ENCODE data around the gene PIGS. TPM values are rescaled to one million over a fixed set of nuclear protein-coding genes. Genes with fewer than 3 reads are reported as not detected.

PIGS gene
- total and polyA plus RNA-seq, 2 of the 4 experiments (the other 2 are of a cell fraction), result 28.7 to 78.9 TPM

DNA sequence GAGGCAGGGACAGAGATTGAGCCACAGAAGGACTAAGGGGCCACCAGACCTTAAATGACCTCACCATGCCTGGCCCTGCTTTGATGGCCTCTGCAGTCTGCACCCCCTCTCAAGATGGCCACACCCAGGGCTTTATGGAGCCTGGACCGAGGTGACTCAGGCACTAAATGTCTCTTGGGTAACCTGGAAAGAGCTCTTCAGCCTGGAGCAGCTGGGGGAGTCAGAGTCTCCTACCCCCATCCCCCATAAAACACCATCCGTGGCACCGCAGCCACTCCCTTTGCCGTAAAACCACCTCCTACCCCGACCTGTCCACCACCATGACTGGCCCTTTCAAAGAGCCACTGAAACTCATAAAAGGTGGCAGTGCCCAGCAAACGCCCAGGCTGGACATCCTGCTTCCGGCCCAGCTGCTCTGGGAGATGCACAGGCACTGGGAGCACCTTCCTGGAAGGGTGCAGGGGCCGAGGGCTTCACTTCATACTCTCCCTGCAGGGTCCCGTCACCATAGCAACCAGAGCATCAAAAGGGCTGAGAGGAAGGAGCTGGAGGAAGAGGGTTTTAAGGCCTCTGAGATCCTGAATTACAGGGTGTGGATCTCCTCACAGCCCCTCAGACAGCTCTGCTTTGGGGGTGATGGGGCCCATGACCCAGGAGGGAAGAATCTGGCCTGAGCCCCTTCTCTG is 42.9 kb downstream of the PIGS start:
- ATAC-seq (ENCODE audit: low read depth) (no peak), DNase-seq (no peak)
- no peak overlapping the region for H2AFZ ChIP-seq (replicated peaks; ENCODE audit: low read length, poor library complexity)
- no peak overlapping the region for H3K9ac ChIP-seq (ENCODE audit: low read depth, low read length)
- no peak overlapping the region for H3K27ac ChIP-seq (ENCODE audit: insufficient read depth, low read length)
- no peak overlapping the region for H3K4ac ChIP-seq (ENCODE audit: low read depth, low read length)
- no peak overlapping the region for H2AK9ac ChIP-seq (replicated peaks; ENCODE audit: low read depth, low read length, poor library complexity)
- H3K23ac ChIP-seq (ENCODE audit: low read depth, low read length), result no peak overlapping the region
- no peak overlapping the region for H3K4me2 ChIP-seq (ENCODE audit: low read depth, low read length)
- H4K20me1 ChIP-seq (ENCODE audit: insufficient read depth, low read length), result no peaks in the 10 kb centered on the region
- H3K14ac ChIP-seq (replicated peaks; ENCODE audit: low read depth, low read length), result no peak overlapping the region
- intact Hi-C loops (cut with micrococcal nuclease) (no loop called here), dilution Hi-C loops (cut with HindIII; ENCODE audit: low sequenced_read_pairs, unreplicated experiment) (no loop called here), in situ Hi-C loops (cut with MboI; ENCODE audit: low sequenced_read_pairs) (no loop called here)
- peaks cover 7% of the 10 kb centered on the region for H3K9me1 ChIP-seq (ENCODE audit: insufficient read depth, low read length)
- H2AK5ac ChIP-seq (ENCODE audit: low read depth, low read length), result no peak overlapping the region
- H4K91ac ChIP-seq (ENCODE audit: insufficient read depth, low read depth, low read length), result no peak overlapping the region
- CTCF ChIA-PET, result no interaction called here
- no peak overlapping the region for H2BK5ac ChIP-seq (ENCODE audit: low read depth, low read length, poor library complexity, severe bottlenecking)
- H3K4me1 ChIP-seq (ENCODE audit: control insufficient read depth, insufficient read depth, low read length), result peaks cover 25% of the 10 kb centered on the region
- H4K5ac ChIP-seq (ENCODE audit: low read depth, low read length), result no peak overlapping the region
- no peaks in the 10 kb centered on the region for H3K79me1 ChIP-seq (ENCODE audit: low read depth in 1 of 2, low read length in 2 of 2)
- 92% methylated on average over 4 of the region's 9 CpGs; no CpG with 5 or more reads in 1 of the 2 experiments for WGBS, 2 experiments (ENCODE audit: extremely low coverage in 2 of 2, insufficient read length in 1 of 2)
- H3K36me3 ChIP-seq (ENCODE audit: control insufficient read depth, insufficient read depth, low read length), result no peaks in the 10 kb centered on the region
- no TSS peak for BruUV-seq (replicated peaks)
- H3K27me3 ChIP-seq (ENCODE audit: control insufficient read depth, insufficient read depth, low read length), result peaks cover 13% of the 10 kb centered on the region
- H3K9me3 ChIP-seq (ENCODE audit: control insufficient read depth, insufficient read depth, low read length), result no peaks in the 10 kb centered on the region
- no peak overlapping the region for H3K56ac ChIP-seq (ENCODE audit: extremely low read depth, insufficient read depth, low read length)
- H2BK15ac ChIP-seq (ENCODE audit: low read depth, low read length), result no peak overlapping the region
- no peak overlapping the region for H2BK20ac ChIP-seq (ENCODE audit: low read depth, low read length)
- H2BK120ac ChIP-seq (ENCODE audit: low read depth, low read length), result no peak overlapping the region
- H3K4me3 ChIP-seq (ENCODE audit: insufficient read depth, low read depth, low read length), result no peak overlapping the region
- POLR2A ChIA-PET (ENCODE audit: unreplicated experiment), result no interaction called here
- TF ChIP-seq ELK1 (IDR thresholded peaks at IDR 0.05; ENCODE audit: borderline replicate concordance, low read depth, low read length) (no peak), CEBPB (IDR thresholded peaks at IDR 0.05; ENCODE audit: low read depth, low read length) (no peak), MAZ (IDR thresholded peaks at IDR 0.05; ENCODE audit: borderline replicate concordance, low read depth, low read length) (no peak), MAFK (IDR thresholded peaks at IDR 0.05; ENCODE audit: low read depth, low read length) (no peak), FOS (IDR thresholded peaks at IDR 0.05; ENCODE audit: low read depth, low read length) (no peak), RFX5 (IDR thresholded peaks at IDR 0.05; ENCODE audit: low read depth, low read length) (no peak), SMC3 (IDR thresholded peaks at IDR 0.05; ENCODE audit: low read depth, low read length) (no peak), NFE2L2 (IDR thresholded peaks at IDR 0.05; ENCODE audit: low read depth, low read length) (no peak), CHD1 (IDR thresholded peaks at IDR 0.05; ENCODE audit: low read depth, low read length) (no peak), RAD21 (IDR thresholded peaks at IDR 0.05; ENCODE audit: low read length) (no peak), MXI1 (IDR thresholded peaks at IDR 0.05; ENCODE audit: borderline replicate concordance, low read depth, low read length) (no peak), RCOR1 (IDR thresholded peaks at IDR 0.05; ENCODE audit: insufficient replicate concordance, low read length) (no peak), BHLHE40 (IDR thresholded peaks at IDR 0.05; ENCODE audit: low read depth, low read length) (no peak), POLR2A (IDR thresholded peaks at IDR 0.05; ENCODE audit: low read depth, low read length) (no peak)
- TF ChIP-seq, protein P1, sequence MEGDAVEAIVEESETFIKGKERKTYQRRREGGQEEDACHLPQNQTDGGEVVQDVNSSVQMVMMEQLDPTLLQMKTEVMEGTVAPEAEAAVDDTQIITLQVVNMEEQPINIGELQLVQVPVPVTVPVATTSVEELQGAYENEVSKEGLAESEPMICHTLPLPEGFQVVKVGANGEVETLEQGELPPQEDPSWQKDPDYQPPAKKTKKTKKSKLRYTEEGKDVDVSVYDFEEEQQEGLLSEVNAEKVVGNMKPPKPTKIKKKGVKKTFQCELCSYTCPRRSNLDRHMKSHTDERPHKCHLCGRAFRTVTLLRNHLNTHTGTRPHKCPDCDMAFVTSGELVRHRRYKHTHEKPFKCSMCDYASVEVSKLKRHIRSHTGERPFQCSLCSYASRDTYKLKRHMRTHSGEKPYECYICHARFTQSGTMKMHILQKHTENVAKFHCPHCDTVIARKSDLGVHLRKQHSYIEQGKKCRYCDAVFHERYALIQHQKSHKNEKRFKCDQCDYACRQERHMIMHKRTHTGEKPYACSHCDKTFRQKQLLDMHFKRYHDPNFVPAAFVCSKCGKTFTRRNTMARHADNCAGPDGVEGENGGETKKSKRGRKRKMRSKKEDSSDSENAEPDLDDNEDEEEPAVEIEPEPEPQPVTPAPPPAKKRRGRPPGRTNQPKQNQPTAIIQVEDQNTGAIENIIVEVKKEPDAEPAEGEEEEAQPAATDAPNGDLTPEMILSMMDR (conservative IDR thresholded peaks at IDR 0.05; ENCODE audit: low read depth, low read length), result no peak
- TF ChIP-seq, protein P2, sequence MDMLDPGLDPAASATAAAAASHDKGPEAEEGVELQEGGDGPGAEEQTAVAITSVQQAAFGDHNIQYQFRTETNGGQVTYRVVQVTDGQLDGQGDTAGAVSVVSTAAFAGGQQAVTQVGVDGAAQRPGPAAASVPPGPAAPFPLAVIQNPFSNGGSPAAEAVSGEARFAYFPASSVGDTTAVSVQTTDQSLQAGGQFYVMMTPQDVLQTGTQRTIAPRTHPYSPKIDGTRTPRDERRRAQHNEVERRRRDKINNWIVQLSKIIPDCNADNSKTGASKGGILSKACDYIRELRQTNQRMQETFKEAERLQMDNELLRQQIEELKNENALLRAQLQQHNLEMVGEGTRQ (IDR thresholded peaks at IDR 0.05; ENCODE audit: low read depth, low read length), result no peak
- no peak overlapping the region for H3K18ac ChIP-seq (ENCODE audit: low read depth, low read length)
- no peak overlapping the region for H4K8ac ChIP-seq (ENCODE audit: low read depth in 2 of 2, low read length in 2 of 2)

Measured in IMR-90 (cell line).